ENCODE results near the gene ZNF865.

The ZNF865 gene

GRCh38 chr19:55611300-55611982 lies 6.0 kb downstream of the ZNF865 start:
- Histone ChIP-seq H3K9ac (ENCODE audit: low read depth, low read length) (no peak overlapping the region), H3K36me3 (ENCODE audit: insufficient read depth, low read depth, low read length) (peaks cover 29% of the 10 kb centered on the region; the same call in 1 of the 2 replicates), H3K27me3 (ENCODE audit: insufficient read depth, low read length) (no peaks in the 10 kb centered on the region), H3K9me3 (ENCODE audit: insufficient read depth, low read depth, low read length) (no peaks in the 10 kb centered on the region), H3K4me1 (ENCODE audit: insufficient read depth, low read length) (peaks cover 4% of the 10 kb centered on the region; the same call in 1 of the 2 replicates), H3K27ac (ENCODE audit: low read length) (no peak overlapping the region), H3K4me3 (ENCODE audit: low read length) (no peak overlapping the region)

GRCh38 chr19:55611983-55612645 lies 6.7 kb downstream of the ZNF865 start:
- Histone ChIP-seq H3K4me1 (ENCODE audit: insufficient read depth, low read length) (no peaks in the 10 kb centered on the region), H3K4me3 (ENCODE audit: low read length) (no peak overlapping the region), H3K36me3 (ENCODE audit: insufficient read depth, low read depth, low read length) (peaks cover 32% of the 10 kb centered on the region; the same call in 1 of the 2 replicates), H3K9me3 (ENCODE audit: insufficient read depth, low read depth, low read length) (no peaks in the 10 kb centered on the region), H3K27me3 (ENCODE audit: insufficient read depth, low read length) (no peaks in the 10 kb centered on the region), H3K9ac (ENCODE audit: low read depth, low read length) (no peak overlapping the region), H3K27ac (ENCODE audit: low read length) (no peak overlapping the region)

- peaks cover 33% of the 10 kb centered on the region; the same call in 1 of the 2 replicates for H3K36me3 ChIP-seq (ENCODE audit: insufficient read depth, low read depth, low read length)
- no peaks in the 10 kb centered on the region for H3K9me3 ChIP-seq (ENCODE audit: insufficient read depth, low read depth, low read length)
- H3K4me1 ChIP-seq (ENCODE audit: insufficient read depth, low read length), result no peaks in the 10 kb centered on the region
- no peak overlapping the region for H3K4me3 ChIP-seq (ENCODE audit: low read length)
- no peak overlapping the region for H3K9ac ChIP-seq (ENCODE audit: low read depth, low read length)
- H3K27me3 ChIP-seq (ENCODE audit: insufficient read depth, low read length), result no peaks in the 10 kb centered on the region
- H3K27ac ChIP-seq (ENCODE audit: low read length), result no peak overlapping the region
Measured at GRCh38 chr19:55613396-55613795, 7.9 kb downstream of the ZNF865 start.

GRCh38 chr19:55613930-55614710 lies 8.7 kb downstream of the ZNF865 start:
- Histone ChIP-seq H3K36me3 (ENCODE audit: insufficient read depth, low read depth, low read length) (peaks cover 33% of the 10 kb centered on the region; the same call in 1 of the 2 replicates), H3K4me1 (ENCODE audit: insufficient read depth, low read length) (no peaks in the 10 kb centered on the region)

GRCh38 chr19:55614711-55615542 lies 9.5 kb downstream of the ZNF865 start:
- Histone ChIP-seq H3K4me3 (ENCODE audit: low read length) (no peak overlapping the region), H3K36me3 (ENCODE audit: insufficient read depth, low read depth, low read length) (peaks cover 25% of the 10 kb centered on the region; the same call in 1 of the 2 replicates), H3K9me3 (ENCODE audit: insufficient read depth, low read depth, low read length) (no peaks in the 10 kb centered on the region), H3K9ac (ENCODE audit: low read depth, low read length) (no peak overlapping the region), H3K27me3 (ENCODE audit: insufficient read depth, low read length) (no peaks in the 10 kb centered on the region), H3K4me1 (ENCODE audit: insufficient read depth, low read length) (no peaks in the 10 kb centered on the region), H3K27ac (ENCODE audit: low read length) (no peak overlapping the region)

More at GRCh38 chr19:55613930-55614710, 8.7 kb downstream of the ZNF865 start:
- no peak overlapping the region for H3K9ac ChIP-seq (ENCODE audit: low read depth, low read length)
- H3K27ac ChIP-seq (ENCODE audit: low read length), result no peak overlapping the region
- no peak overlapping the region for H3K4me3 ChIP-seq (ENCODE audit: low read length)
- no peaks in the 10 kb centered on the region for H3K9me3 ChIP-seq (ENCODE audit: insufficient read depth, low read depth, low read length)
- no peaks in the 10 kb centered on the region for H3K27me3 ChIP-seq (ENCODE audit: insufficient read depth, low read length)

- Histone ChIP-seq H3K27ac (ENCODE audit: low read length) (no peak overlapping the region), H3K27me3 (ENCODE audit: insufficient read depth, low read length) (no peaks in the 10 kb centered on the region), H3K9me3 (ENCODE audit: insufficient read depth, low read depth, low read length) (no peaks in the 10 kb centered on the region), H3K9ac (ENCODE audit: low read depth, low read length) (no peak overlapping the region), H3K4me1 (ENCODE audit: insufficient read depth, low read length) (no peaks in the 10 kb centered on the region), H3K4me3 (ENCODE audit: low read length) (no peak overlapping the region), H3K36me3 (ENCODE audit: insufficient read depth, low read depth, low read length) (peaks cover 25% of the 10 kb centered on the region; the same call in 1 of the 2 replicates)
Measured at GRCh38 chr19:55615543-55616394, 10.3 kb downstream of the ZNF865 start.

GRCh38 chr19:55616395-55616875 lies 11.0 kb downstream of the ZNF865 start:
- Histone ChIP-seq H3K36me3 (ENCODE audit: insufficient read depth, low read depth, low read length) (peaks cover 31% of the 10 kb centered on the region), H3K27me3 (ENCODE audit: insufficient read depth, low read length) (no peaks in the 10 kb centered on the region), H3K4me3 (ENCODE audit: low read length) (no peak overlapping the region), H3K9ac (ENCODE audit: low read depth, low read length) (no peak overlapping the region), H3K9me3 (ENCODE audit: insufficient read depth, low read depth, low read length) (no peaks in the 10 kb centered on the region), H3K4me1 (ENCODE audit: insufficient read depth, low read length) (no peaks in the 10 kb centered on the region), H3K27ac (ENCODE audit: low read length) (no peak overlapping the region)

- Histone ChIP-seq H3K9ac (ENCODE audit: low read depth, low read length) (no peak overlapping the region), H3K36me3 (ENCODE audit: insufficient read depth, low read depth, low read length) (peaks cover 31% of the 10 kb centered on the region), H3K27ac (ENCODE audit: low read length) (no peak overlapping the region), H3K4me3 (ENCODE audit: low read length) (no peak overlapping the region), H3K4me1 (ENCODE audit: insufficient read depth, low read length) (no peaks in the 10 kb centered on the region), H3K9me3 (ENCODE audit: insufficient read depth, low read depth, low read length) (no peaks in the 10 kb centered on the region), H3K27me3 (ENCODE audit: insufficient read depth, low read length) (no peaks in the 10 kb centered on the region)
Measured at GRCh38 chr19:55617426-55617825, 12.0 kb downstream of the ZNF865 start.

GRCh38 chr19:55618426-55618825 lies 13.0 kb downstream of the ZNF865 start:
- H3K4me3 ChIP-seq (ENCODE audit: low read length), result no peak overlapping the region
- no peak overlapping the region for H3K27ac ChIP-seq (ENCODE audit: low read length)
- peaks cover 31% of the 10 kb centered on the region for H3K36me3 ChIP-seq (ENCODE audit: insufficient read depth, low read depth, low read length)
- H3K4me1 ChIP-seq (ENCODE audit: insufficient read depth, low read length), result no peaks in the 10 kb centered on the region
- no peaks in the 10 kb centered on the region for H3K27me3 ChIP-seq (ENCODE audit: insufficient read depth, low read length)
- H3K9ac ChIP-seq (ENCODE audit: low read depth, low read length), result no peak overlapping the region
- no peaks in the 10 kb centered on the region for H3K9me3 ChIP-seq (ENCODE audit: insufficient read depth, low read depth, low read length)

- H3K9me3 ChIP-seq (ENCODE audit: insufficient read depth, low read depth, low read length), result no peaks in the 10 kb centered on the region
Measured at GRCh38 chr19:55619286-55619685, 13.8 kb downstream of the ZNF865 start.

More at GRCh38 chr19:55619286-55619685, 13.8 kb downstream of the ZNF865 start:
- Histone ChIP-seq H3K4me1 (ENCODE audit: insufficient read depth, low read length) (no peaks in the 10 kb centered on the region), H3K27ac (ENCODE audit: low read length) (no peak overlapping the region), H3K4me3 (ENCODE audit: low read length) (no peak overlapping the region), H3K9ac (ENCODE audit: low read depth, low read length) (no peak overlapping the region), H3K36me3 (ENCODE audit: insufficient read depth, low read depth, low read length) (peaks cover 31% of the 10 kb centered on the region), H3K27me3 (ENCODE audit: insufficient read depth, low read length) (no peaks in the 10 kb centered on the region)
